DND-41 (cell line): ENCODE measurements around the gene RGS6.

ENCODE experiments used
- CTCF ChIP-seq: IDR thresholded peaks from 2 replicates; pipeline ENCODE4 v1.5.1; 2012; ENCODE audit warnings: borderline replicate concordance, low read length, moderate library complexity, mild to moderate bottlenecking; ENCODE audit not compliant: poor library complexity, severe bottlenecking; ENCODE audit errors: extremely low read depth
- EZH2 ChIP-seq: IDR thresholded peaks from 3 replicates; pipeline ENCODE4 v1.6.1; 2012; ENCODE audit warnings: borderline replicate concordance, low read depth, mild to moderate bottlenecking, moderate library complexity, low read length, inconsistent platforms; ENCODE audit not compliant: severe bottlenecking

GRCh38 chr14:72519543-72519942 is 587.3 kb downstream of the RGS6 start:
- TF ChIP-seq EZH2 (no peak), CTCF (no peak)
